ENCODE results near the gene AGBL1.

Gene AGBL1

DNA sequence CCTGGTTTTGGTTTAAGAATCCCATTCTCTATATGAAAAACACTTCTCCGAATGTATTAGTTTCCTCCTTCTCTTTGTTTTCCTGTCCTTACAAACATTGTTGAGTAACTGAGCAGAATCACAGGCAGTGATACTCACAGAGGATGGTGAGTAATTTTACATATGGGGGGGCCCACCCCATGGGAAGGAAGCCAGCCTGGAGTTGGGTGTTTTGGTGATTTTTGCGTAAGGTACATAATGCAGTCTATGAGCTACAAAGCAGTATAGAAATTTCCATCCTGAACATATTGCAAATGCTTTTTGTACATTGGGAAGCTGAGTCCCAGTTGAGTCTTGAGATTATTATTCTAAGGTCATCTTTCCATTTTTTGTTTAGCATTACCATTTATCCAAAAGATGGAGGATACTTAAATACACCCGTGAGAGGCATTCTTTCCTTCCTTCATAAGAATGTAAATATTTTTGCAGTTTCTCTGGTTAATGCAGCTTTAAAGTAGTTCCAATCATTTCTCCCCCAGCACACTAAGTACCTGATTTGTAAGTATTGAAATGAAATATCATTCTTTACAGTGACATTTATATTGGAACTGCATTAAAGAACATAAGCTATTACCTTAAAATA is 476.8 kb downstream of the AGBL1 start:
- peaks cover 17% of the 10 kb centered on the region for H3K4me1 ChIP-seq (ENCODE audit: insufficient read depth, poor library complexity, severe bottlenecking)
- DNase-seq (ENCODE audit: low spot score) (no peak), ATAC-seq (ENCODE audit: low read depth) (peak; percentile 47)
- no peaks in the 10 kb centered on the region for H3K27me3 ChIP-seq (ENCODE audit: insufficient read depth, poor library complexity, severe bottlenecking)
- TF ChIP-seq CTCF (IDR thresholded peaks at IDR 0.05; ENCODE audit: poor library complexity, severe bottlenecking): no peak
- no peaks in the 10 kb centered on the region for H3K36me3 ChIP-seq (ENCODE audit: low read depth)
- H3K27ac ChIP-seq (ENCODE audit: poor library complexity, severe bottlenecking): no peak overlapping the region
- H3K9me3 ChIP-seq (ENCODE audit: severe bottlenecking): no peaks in the 10 kb centered on the region
- H3K4me3 ChIP-seq (ENCODE audit: severe bottlenecking): no peak overlapping the region

- no peaks in the 10 kb centered on the region for H3K9me3 ChIP-seq (ENCODE audit: severe bottlenecking)
- ATAC-seq (ENCODE audit: low read depth) (no peak), DNase-seq (ENCODE audit: low spot score) (no peak)
Observed at GRCh38 chr15:86557018-86557550, 477.4 kb downstream of the AGBL1 start.

DNA sequence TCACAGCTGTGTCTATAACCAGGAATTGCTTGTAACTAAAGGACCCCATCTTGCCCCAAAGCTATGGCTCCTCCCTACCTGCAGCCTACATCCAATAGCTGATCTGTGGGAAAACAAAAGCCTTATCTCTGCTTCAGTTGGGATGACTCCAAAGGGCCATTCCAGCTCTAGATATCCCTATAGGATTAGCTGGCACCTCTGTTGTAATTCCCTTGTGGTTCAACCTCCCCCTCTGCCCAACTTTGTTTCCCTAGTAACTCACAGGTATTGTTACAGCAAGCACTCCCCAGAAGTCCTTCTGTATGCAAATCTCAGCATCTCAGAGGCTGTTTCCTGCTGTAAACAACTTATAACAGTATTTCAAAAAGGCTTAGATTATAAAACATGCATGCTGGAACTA is 478.6 kb downstream of the AGBL1 start:
- no peak for ATAC-seq (ENCODE audit: low read depth)
- Histone ChIP-seq H3K27me3 (ENCODE audit: insufficient read depth, poor library complexity, severe bottlenecking) (no peaks in the 10 kb centered on the region), H3K4me1 (ENCODE audit: insufficient read depth, poor library complexity, severe bottlenecking) (peaks cover 17% of the 10 kb centered on the region), H3K9me3 (ENCODE audit: severe bottlenecking) (no peaks in the 10 kb centered on the region), H3K4me3 (ENCODE audit: severe bottlenecking) (no peak overlapping the region), H3K36me3 (ENCODE audit: low read depth) (no peaks in the 10 kb centered on the region), H3K27ac (ENCODE audit: poor library complexity, severe bottlenecking) (no peak overlapping the region)
- no peak for DNase-seq (ENCODE audit: low spot score)
- TF ChIP-seq CTCF (IDR thresholded peaks at IDR 0.05; ENCODE audit: poor library complexity, severe bottlenecking): no peak

More at GRCh38 chr15:86557018-86557550, 477.4 kb downstream of the AGBL1 start:
- H3K27me3 ChIP-seq (ENCODE audit: insufficient read depth, poor library complexity, severe bottlenecking): no peaks in the 10 kb centered on the region
- H3K4me3 ChIP-seq (ENCODE audit: severe bottlenecking): no peak overlapping the region
- H3K36me3 ChIP-seq (ENCODE audit: low read depth): no peaks in the 10 kb centered on the region
- H3K4me1 ChIP-seq (ENCODE audit: insufficient read depth, poor library complexity, severe bottlenecking): peaks cover 17% of the 10 kb centered on the region
- TF ChIP-seq CTCF (IDR thresholded peaks at IDR 0.05; ENCODE audit: poor library complexity, severe bottlenecking): no peak
- H3K27ac ChIP-seq (ENCODE audit: poor library complexity, severe bottlenecking): no peak overlapping the region

GRCh38 chr15:86558686-86559085 is 479.0 kb downstream of the AGBL1 start:
- Histone ChIP-seq H3K27me3 (ENCODE audit: insufficient read depth, poor library complexity, severe bottlenecking) (no peaks in the 10 kb centered on the region), H3K9me3 (ENCODE audit: severe bottlenecking) (no peaks in the 10 kb centered on the region), H3K4me3 (ENCODE audit: severe bottlenecking) (no peak overlapping the region), H3K4me1 (ENCODE audit: insufficient read depth, poor library complexity, severe bottlenecking) (peaks cover 17% of the 10 kb centered on the region), H3K36me3 (ENCODE audit: low read depth) (no peaks in the 10 kb centered on the region), H3K27ac (ENCODE audit: poor library complexity, severe bottlenecking) (no peak overlapping the region)
- DNase-seq (ENCODE audit: low spot score): no peak
- no peak for ATAC-seq (ENCODE audit: low read depth)
- TF ChIP-seq CTCF (IDR thresholded peaks at IDR 0.05; ENCODE audit: poor library complexity, severe bottlenecking): no peak

- ATAC-seq (ENCODE audit: low read depth) (no peak), DNase-seq (ENCODE audit: low spot score) (no peak)
- no peak for TF ChIP-seq CTCF (IDR thresholded peaks at IDR 0.05; ENCODE audit: poor library complexity, severe bottlenecking)
- Histone ChIP-seq H3K27me3 (ENCODE audit: insufficient read depth, poor library complexity, severe bottlenecking) (peaks cover 2% of the 10 kb centered on the region), H3K27ac (ENCODE audit: poor library complexity, severe bottlenecking) (no peak overlapping the region), H3K4me1 (ENCODE audit: insufficient read depth, poor library complexity, severe bottlenecking) (no peaks in the 10 kb centered on the region), H3K9me3 (ENCODE audit: severe bottlenecking) (no peaks in the 10 kb centered on the region), H3K36me3 (ENCODE audit: low read depth) (no peaks in the 10 kb centered on the region), H3K4me3 (ENCODE audit: severe bottlenecking) (no peak overlapping the region)
Observed at GRCh38 chr15:86568378-86568777, 488.7 kb downstream of the AGBL1 start.
